Stimulated activated CD8-positive, alpha-beta memory T cell treated with anti-CD3 and anti-CD28 coated beads, Interleukin-15, amount 100 ng/mL, for 24 hours (primary cell): ENCODE measurements around the gene PAM16.
"Not testable (repeated sequence)": the region's sequence is repeated elsewhere in the genome, so short reads cannot be mapped to it uniquely, and the experiment has no call there.

Experiments
- DNase-seq: peaks from one replicate; pipeline ENCODE4 v3.0.0-alpha.2; 2020; ENCODE audit warnings: low read depth

The PAM16 gene

GRCh38 chr16:4350787-4351659 lies at the start of gene PAM16:
Gene PAM16, minus strand, starts transcription at chr16:4351321. Its CDS starts 87 bp downstream, at chr16:4351234.
- DNase-seq = peak; percentile 99

DNA sequence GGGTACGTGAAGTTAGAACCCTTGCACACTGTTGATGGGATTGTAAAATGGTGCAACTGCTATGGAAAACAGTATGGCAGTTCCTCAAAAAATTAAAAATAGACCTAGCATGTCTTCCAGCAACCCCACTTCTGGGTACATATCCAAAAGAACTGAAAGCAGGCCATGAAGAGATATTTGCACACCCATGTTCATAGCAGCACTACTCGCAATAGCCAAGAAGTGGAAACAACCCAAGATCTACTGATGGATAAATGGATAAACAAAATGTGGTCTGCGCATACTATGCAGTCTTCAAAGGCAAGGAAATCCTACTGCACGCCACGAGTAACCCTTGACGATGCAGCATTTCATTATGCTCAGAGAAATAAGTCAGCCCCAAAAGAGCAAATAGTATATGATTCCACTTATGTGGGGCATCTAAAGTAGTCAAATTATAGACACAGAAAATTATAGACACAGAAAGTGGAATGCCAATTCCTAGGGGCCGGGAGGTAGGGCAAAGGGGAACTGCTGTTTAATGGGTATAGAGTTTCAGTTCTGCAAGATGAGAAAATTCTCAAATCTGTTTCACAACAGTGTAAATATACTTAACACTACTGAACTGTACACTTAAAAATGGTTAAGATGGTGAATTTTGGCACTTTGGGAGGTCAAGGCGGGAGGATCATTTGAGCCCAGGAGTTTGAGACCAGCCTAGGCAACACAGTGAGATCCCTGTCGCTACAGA lies 48.0 kb upstream of the PAM16 start:
- no peak for DNase-seq

GRCh38 chr16:4395055-4395726 lies 44.1 kb upstream of the PAM16 start:
- no peak for DNase-seq

- not testable (repeated sequence) for DNase-seq
Measured at GRCh38 chr16:4393850-4394249, 42.7 kb upstream of the PAM16 start.

DNA sequence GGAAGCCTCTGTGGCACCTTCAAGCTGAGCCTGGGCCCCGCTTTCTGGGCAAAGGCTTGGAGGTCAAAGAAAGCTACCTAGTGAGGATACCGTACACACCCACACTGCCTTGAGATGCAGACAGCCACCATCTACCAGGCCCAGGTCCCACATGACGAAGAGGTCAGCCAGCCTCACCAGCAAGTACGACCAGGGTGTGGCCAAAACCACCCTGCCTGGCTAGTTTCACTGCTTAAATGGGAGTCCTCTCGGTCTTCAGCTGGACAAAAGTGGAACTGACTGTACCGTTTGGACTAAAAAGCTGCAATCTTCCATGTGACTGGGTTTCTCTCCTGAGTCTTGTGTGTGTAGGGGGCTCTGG lies 42.1 kb upstream of the PAM16 start:
- no peak for DNase-seq

GRCh38 chr16:4392382-4393239 lies 41.5 kb upstream of the PAM16 start:
- no peak for DNase-seq

- no peak for DNase-seq
Measured at GRCh38 chr16:4391631-4392381, 40.7 kb upstream of the PAM16 start.

DNA sequence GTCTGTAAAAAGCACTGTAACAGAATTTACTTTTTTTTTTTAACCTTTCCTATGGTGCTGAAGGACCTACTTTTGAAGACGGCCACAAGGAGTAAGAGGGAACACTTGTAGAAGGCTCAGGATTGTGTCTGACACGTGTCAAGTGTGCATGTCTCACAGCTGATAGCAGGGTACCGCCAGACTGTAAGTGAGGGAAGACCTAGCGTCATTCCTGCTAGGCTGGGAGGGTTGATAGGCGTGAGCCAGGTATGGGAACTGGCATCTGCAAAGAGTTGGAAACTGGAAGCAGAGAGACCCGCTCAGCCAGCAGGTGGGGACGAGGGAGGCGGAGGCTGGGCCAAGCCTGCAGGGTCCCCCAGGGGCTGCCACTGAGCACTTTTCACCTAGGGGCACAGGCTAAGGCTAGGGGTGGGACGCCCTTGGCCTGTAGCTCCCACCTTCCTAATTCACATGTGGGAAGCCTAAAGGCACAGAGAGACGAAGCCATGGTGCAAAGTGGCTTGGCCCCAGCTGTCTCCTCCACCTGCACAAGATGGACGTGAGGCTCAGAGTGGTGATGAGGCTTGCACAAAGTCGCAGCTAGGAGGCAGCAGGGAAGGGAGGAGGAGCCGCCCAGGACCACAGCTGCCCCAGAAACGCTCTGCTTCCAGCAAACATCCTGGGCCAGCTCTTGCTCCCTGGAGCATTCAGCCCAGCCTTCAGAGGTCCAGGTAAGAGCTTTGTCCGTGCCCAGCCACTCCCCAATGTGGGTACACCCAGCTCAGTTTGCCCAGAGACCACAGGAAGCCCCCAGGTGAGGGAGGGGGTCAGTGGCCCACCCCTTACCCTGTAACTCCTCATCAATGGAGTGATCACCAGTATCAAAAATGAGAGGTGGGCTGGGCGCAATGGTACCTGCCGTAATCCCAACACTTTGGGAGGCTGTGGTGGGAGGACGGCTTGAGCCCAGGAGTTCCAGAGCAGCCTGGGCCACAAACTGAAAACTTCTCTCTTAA lies 39.4 kb upstream of the PAM16 start:
- DNase-seq = no peak

DNA sequence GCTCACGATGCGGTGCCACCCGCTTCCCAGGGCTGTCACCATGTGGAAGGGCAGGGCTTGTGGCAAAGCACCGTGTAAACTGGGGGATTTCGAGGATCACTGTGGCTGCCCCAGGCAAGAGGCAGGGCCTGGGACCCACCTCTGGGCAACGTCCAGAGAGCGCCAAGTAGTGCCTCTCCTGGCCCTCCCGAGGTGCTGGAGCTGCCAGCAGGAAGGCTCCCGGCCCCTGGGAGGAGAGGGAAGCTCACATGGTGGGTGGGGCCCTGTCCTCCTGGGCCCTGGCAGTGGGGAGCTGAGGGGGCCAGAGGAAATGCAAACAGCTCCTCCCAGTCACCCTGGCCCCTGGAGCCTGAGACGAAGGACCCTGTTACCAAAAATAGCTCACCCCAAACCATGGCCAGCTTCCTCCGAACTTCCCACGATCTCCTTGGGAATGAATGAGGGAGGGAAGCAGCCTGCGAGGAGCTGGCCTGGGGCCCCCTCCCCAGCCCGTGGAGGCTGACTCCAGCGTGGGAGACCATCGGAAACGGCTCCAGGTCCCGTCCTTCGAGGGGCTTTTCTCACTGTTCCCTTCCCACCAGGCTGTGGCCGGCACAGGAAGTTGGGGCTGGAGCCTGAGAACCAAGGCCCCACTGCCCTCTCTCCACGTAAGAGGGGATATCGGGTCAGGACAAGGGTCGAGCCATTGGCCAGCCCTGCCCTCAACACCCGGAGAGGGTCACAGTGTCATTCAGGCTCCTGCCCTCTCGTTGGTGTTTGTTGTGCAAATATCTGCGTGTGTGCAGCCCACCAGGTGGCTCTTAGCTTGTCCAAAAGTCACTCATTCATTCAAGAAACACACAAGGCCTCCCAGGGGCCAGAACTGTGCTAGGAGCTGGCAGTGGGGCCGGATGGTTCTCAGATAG lies 38.2 kb upstream of the PAM16 start:
- DNase-seq = no peak

DNA sequence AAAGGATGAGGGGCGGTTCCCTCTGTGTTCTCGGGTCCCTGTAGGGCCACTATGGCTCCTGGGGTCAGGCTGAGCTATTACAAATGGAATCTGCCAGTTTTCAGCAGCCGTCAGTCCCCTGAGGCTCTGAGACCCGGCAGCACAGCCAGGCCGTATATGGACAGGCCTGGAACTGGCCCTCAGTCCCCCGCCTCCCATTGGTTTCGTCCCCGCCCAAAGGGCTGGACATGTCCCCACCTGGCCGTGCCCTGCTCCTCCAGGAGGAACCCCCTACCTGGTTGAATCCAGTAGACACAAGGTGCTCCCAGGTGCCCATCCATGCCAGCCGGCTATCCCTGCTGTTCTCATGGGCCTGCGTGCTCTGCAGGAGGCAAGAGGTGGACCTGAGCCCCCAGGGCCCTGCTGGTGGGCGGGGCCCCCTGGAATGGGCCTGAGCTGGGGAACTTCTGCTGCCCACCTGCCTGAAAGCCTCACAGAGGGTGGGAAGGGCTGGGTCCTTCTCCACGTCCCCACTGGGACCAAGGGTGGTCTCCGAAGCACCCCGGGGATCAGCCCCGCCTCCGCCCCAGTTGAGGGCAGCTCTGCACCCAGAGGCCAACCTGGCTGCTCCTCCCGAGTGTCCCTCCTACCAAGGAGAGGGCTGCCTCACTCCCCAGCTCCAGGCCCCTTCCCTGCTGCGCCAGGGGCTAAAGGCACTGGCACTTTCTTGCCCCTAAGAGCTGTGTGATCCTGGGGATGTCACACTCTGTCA lies 37.3 kb upstream of the PAM16 start:
- DNase-seq = no peak

DNA sequence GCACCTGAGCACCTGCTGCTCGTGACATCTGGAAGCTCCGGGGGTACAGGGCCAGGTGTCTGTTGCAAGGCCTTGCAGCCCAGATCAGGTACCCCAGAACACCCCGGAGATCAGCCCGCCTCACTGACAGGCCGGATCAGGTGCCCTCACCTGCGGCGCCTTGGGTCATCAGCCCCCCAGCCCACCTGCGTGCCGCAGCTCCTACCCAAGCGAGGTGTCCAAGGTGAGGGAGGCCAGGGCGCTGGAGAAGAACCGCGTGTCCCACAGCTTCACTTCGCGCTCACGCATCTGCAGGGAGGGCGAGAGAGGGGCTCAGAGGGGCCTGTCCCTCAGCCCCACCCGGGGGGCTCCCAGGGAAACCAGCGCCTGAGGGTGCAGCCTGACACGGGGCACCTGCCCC lies 36.7 kb upstream of the PAM16 start:
- DNase-seq = no peak

DNA sequence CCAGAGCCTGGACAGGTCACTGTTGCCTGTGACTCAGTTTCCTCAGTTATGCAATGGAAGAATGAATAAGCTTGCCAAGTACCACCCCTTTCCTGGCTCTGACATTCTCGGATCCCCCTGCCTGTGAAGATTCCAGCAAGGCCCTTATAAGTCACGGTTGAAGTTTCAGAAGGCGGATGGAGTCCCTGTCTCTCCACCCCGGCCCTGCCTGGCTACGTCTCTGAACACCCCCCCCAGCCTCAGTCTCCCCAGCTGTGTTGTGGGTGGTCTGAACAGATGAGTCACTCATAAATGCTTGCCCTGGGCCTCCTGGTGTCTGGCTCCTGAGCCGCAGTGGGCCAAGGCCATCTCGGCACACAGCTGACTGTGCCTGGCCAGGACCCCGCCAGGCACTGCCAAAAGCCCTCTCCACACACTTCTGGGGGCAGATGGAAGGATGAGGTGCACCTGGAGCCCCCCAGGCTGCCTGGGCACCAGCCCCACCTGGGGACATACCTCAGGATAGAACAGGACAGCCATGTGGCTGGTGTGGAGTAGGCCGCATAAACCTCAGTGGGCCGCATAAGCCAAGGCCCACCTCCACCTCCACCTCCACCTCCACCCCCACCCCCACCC lies 35.9 kb upstream of the PAM16 start:
- DNase-seq = no peak

DNA sequence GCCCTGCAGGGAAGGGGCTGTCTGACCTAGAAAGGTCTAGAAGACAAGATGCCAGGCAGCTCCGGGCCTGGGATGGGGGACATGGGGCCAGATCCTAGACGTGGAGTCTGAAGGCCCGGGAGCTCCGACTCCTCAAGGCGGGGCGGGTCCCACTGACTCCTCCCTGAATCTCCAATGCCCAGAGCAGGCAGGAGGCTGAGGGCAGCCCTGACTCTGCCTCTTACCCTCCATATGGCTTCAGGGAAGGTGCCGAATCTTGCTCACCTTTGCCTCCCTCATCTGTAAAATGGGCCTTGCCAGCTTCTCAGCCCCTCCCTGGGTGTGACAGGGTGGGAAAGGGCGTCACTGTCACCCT lies 35.3 kb upstream of the PAM16 start:
- no peak for DNase-seq

GRCh38 chr16:4385789-4386450 lies 34.8 kb upstream of the PAM16 start:
- no peak for DNase-seq

DNA sequence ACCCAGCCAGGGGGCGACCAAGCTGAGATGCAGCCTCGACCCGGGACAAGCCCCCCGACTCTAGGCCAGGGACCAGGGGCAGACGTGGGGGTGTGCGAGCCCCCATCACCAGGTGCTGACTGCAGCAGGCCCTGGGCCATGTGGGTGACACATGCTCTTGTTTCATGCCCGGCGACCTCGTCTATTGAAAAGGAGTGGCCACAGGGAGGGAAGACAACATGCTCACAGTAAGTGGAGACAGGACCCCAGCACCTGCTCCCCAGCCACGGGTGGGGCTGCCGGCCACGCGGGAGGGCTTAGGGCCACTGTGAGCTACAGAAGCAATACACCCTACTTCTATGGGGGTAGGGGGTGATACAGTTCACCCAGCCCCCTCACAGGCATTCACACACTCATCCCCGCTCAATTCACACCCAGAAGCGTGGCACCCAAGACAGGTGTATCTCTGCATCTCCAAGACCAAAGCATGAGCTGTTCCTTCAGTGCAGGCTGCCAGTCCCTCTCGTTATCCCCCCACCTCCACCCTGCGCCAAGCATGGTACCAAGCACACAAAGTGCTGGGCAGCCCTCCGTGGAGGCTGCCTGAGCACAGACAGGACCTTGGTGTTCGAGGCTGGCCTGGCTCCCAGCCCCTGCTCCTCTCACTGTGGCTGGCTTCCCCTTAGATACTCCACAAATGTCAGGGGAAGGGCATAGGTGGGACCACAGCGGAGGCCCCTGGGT lies 34.1 kb upstream of the PAM16 start:
- no peak for DNase-seq

GRCh38 chr16:4384509-4384942 lies 33.4 kb upstream of the PAM16 start:
- DNase-seq = no peak
